ENCODE results near the gene SELPLG. TPM values are rescaled to one million over a fixed set of nuclear protein-coding genes. Genes with fewer than 3 reads are reported as not detected.
"Not testable (repeated sequence)": the region's sequence is repeated elsewhere in the genome, so short reads cannot be mapped to it uniquely, and the experiment has no call there.

Gene SELPLG
- total RNA-seq, 2 donors from 2014 or later, result 0.66 to 2.3 TPM

DNA sequence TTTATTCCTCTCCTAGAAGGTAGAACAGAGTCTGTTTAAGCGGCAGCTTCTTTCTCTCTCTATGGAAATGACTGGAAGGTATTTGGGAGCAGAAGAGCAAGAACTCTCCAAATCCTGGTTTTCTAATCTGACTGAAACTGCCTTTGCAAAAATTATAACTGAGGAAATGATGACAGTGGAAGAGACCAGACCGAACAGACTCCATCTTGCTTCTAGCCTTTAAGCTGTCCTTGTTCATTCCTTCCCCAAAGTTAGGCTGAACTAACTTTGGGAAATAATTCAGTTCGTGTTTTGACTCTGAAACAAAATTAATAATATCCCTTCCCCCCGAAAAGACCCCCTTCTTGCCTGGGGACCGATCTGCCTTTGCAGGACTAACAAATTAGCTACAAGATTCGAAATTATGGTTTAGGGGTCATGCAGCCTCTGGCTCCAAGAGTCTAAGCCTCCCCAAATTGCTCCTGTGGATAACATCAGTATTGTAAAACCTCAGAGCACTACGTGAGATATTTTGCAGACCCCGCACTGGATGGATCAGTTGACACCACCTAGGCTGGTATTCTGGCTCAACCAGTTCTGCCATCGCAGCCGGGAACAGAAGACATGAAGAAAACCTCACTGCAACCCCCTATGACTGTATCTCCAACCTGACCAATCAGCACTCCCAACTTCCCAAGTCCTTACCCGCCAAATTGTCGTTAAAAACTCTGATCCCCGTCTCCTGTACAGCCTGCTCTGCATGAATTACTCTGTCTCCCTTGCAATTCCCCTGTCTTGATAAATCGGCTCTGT is 14.1 kb downstream of the SELPLG start:
- no peak for DNase-seq
- H3K27ac ChIP-seq, result no peak overlapping the region
- 39 to 45% methylated on average over 14 of the region's 14 CpGs for WGBS, 2 donors
- no peak for ATAC-seq
- H3K27me3 ChIP-seq, result no peaks in the 10 kb centered on the region
- intact Hi-C loops (cut with DNase I), result no loop called here
- H3K4me3 ChIP-seq, result no peak overlapping the region
- H3K4me1 ChIP-seq, result no peaks in the 10 kb centered on the region
- no peaks in the 10 kb centered on the region for H3K9me3 ChIP-seq
- H3K36me3 ChIP-seq (replicated peaks in 1 of 2; ENCODE audit: insufficient read depth in 1 of 2, low read depth in 2 of 2), result no peaks in the 10 kb centered on the region
- TF ChIP-seq, protein P1, sequence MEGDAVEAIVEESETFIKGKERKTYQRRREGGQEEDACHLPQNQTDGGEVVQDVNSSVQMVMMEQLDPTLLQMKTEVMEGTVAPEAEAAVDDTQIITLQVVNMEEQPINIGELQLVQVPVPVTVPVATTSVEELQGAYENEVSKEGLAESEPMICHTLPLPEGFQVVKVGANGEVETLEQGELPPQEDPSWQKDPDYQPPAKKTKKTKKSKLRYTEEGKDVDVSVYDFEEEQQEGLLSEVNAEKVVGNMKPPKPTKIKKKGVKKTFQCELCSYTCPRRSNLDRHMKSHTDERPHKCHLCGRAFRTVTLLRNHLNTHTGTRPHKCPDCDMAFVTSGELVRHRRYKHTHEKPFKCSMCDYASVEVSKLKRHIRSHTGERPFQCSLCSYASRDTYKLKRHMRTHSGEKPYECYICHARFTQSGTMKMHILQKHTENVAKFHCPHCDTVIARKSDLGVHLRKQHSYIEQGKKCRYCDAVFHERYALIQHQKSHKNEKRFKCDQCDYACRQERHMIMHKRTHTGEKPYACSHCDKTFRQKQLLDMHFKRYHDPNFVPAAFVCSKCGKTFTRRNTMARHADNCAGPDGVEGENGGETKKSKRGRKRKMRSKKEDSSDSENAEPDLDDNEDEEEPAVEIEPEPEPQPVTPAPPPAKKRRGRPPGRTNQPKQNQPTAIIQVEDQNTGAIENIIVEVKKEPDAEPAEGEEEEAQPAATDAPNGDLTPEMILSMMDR (IDR thresholded peaks at IDR 0.05), result no peak
- no peak for TF ChIP-seq POLR2A (IDR thresholded peaks at IDR 0.05)

DNA sequence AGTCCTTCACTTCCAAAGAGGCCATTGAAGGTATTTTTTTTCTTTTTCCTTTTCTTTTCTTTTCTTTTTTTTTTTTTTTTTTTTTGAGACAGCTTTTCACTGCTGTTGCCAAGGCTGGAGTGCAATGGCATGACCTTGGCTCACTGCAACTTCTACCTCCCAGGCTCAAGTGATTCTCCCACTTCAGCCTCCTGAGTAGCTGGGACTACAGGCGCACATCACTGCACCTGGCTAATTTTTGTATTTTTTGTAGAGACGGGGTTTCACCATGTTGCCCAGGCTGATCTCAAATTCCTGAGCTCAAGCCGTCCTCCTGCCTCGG is 14.8 kb downstream of the SELPLG start:
- ATAC-seq; H3K4me1 ChIP-seq; intact Hi-C loops (cut with DNase I); H3K9me3 ChIP-seq; H3K27me3 ChIP-seq; H3K36me3 ChIP-seq (replicated peaks in 1 of 2; ENCODE audit: insufficient read depth in 1 of 2, low read depth in 2 of 2); H3K4me3 ChIP-seq; H3K27ac ChIP-seq; DNase-seq: not testable (repeated sequence)
- WGBS, 2 donors, result 52 to 60% methylated on average over 4 of the region's 4 CpGs

DNA sequence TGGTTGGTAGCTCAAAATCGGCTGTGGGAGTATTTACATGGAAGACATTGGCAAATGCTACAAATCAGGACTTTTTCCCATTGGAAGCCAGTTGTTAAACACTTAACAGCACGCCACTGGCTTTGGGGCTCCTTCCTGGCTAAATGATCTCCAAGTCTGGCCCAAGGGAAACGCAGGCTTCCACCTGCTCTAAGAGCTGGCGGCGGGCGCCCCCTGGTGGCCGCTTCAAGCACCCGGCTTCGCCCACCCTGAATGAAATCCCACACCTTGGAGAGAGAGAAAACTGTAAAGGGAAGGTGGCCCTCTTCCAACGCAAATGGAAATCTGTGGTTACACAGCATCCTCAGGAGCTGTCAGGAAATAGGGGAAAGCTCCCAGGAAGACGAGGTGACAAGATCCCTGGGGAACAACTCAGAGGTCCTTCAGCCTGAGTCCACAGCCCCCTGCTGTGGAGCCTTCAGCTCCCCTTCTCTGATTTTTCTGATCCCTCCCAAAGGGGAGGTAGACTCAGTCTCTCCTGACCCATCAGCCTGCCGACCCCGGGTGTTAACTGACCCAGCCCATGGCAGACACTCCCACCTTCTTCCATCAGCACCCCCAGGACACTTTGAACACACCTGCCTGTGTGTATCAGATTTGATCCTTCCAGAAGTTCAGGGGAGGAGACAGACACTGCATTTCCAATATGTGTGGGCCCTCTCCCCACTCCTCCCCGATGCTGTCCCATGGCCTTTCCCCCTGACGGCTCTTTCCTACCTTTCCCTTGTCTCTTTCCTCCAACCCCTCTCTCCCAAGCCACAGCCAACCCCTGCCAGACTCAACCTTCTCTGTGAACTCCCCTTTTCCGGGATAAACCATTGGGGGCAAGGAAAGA is 15.4 kb downstream of the SELPLG start:
- Histone ChIP-seq H3K27me3 (no peaks in the 10 kb centered on the region), H3K4me1 (no peaks in the 10 kb centered on the region), H3K27ac (no peak overlapping the region), H3K9me3 (no peaks in the 10 kb centered on the region), H3K36me3 (replicated peaks in 1 of 2; ENCODE audit: insufficient read depth in 1 of 2, low read depth in 2 of 2) (no peaks in the 10 kb centered on the region), H3K4me3 (no peak overlapping the region)
- intact Hi-C loops (cut with DNase I), result no loop called here
- DNase-seq, result peak; percentile 79 to 84 (median 80)
- WGBS, 2 donors, result 4 to 6% methylated on average over 13 to 16 of the region's 16 CpGs
- TF ChIP-seq, protein P1 (IDR thresholded peaks at IDR 0.05), result peak; percentile 81 to 99 (median 87)
- TF ChIP-seq POLR2A (IDR thresholded peaks at IDR 0.05), result no peak
- ATAC-seq, result peak; percentile 81

DNA sequence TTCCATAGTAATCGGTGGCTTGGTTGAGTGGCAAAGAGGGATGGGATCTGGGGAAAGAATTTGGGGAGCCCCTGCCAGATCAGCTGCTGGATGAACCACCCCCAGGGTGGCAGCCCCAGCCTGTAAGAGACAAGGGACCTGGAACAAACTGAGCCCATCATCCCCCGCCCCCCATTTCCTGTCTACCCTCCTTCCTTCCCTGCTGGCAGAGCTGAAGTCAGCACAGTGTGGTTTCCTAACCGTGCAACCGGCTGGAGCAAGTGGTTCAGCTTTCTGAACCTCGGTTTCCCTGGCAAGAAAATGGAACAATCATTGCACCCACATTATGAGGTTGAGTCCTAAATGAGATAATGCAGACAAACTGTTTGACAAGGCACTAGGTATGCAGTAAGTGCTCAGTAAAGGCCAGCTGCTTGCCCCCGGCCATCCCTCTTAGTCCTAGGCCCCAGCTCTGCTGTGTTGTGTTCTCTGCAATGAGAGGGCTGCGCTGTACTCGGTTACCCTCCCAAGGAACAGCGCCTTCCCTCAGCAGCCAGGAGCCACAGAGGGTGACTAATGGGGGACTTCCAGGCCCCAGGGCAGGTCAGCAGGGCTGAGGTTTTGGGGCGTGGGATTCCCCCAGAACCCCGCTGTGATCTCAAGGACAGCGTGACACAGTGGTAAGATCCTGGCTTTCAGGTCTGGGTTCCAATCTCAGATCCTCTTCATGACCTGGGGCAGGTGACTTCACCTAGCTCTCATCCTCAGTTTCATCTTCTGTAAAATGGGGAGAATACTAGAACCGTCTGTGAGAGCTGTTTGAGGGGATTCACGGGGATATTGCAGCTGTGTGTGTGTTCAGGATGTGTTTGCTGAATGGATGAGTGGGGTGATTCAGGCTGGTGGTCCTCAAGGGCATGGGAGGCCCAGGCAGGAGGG is 16.5 kb downstream of the SELPLG start:
- ATAC-seq, result no peak
- intact Hi-C loops (cut with DNase I), result no loop called here
- no peaks in the 10 kb centered on the region for H3K4me1 ChIP-seq

More for the DNA sequence above, 16.5 kb downstream of the SELPLG start:
- Histone ChIP-seq H3K27me3 (no peaks in the 10 kb centered on the region), H3K27ac (no peak overlapping the region), H3K36me3 (replicated peaks in 1 of 2; ENCODE audit: insufficient read depth in 1 of 2, low read depth in 2 of 2) (no peaks in the 10 kb centered on the region), H3K4me3 (no peak overlapping the region), H3K9me3 (no peaks in the 10 kb centered on the region)
- 66 to 76% methylated on average over 8 to 14 of the region's 14 CpGs for WGBS, 2 donors
- TF ChIP-seq, protein P1 (IDR thresholded peaks at IDR 0.05), result no peak
- TF ChIP-seq POLR2A (IDR thresholded peaks at IDR 0.05), result no peak
- peak in 1 of 4 donors; percentile 46 for DNase-seq
